Measurements from ENCODE around the gene DLG2. TPM values are rescaled to one million over a fixed set of nuclear protein-coding genes. Genes with fewer than 3 reads are reported as not detected.

DLG2 gene
- total and polyA plus RNA-seq, 9 of the 15 experiments (the other 6 are each of a cell fraction or from before 2014, with no cell fraction given) = 0.52 to 1.6 (median 0.95) TPM

- TF ChIP-seq IRF1 (CRISPR knock-in tag; IDR thresholded peaks at IDR 0.05; ENCODE audit: borderline replicate concordance) = no peak
- no peak for TF ChIP-seq MED1 (CRISPR knock-in tag; IDR thresholded peaks at IDR 0.05; ENCODE audit: borderline replicate concordance)
- no peak for TF ChIP-seq NCOA2 (IDR thresholded peaks at IDR 0.05; ENCODE audit: partially characterized antibody in 2 of 2)
- no peak for TF ChIP-seq IFI16 (CRISPR knock-in tag; IDR thresholded peaks at IDR 0.05)
- no peak for TF ChIP-seq RREB1 (CRISPR knock-in tag; IDR thresholded peaks at IDR 0.05)
- no peak for TF ChIP-seq PHB (CRISPR knock-in tag; IDR thresholded peaks at IDR 0.05)
- no peak for TF ChIP-seq MEF2A (IDR thresholded peaks at IDR 0.05; ENCODE audit: control insufficient read depth, low read depth, low read length)
- no peak for TF ChIP-seq ETS2 (tag; IDR thresholded peaks at IDR 0.05; ENCODE audit: borderline replicate concordance, poor library complexity, severe bottlenecking)
- no peak for TF ChIP-seq SIX5 (IDR thresholded peaks at IDR 0.05; ENCODE audit: borderline replicate concordance in 1 of 2, insufficient read depth in 1 of 2, low read depth in 1 of 2, low read length in 2 of 2)
- no peak for TF ChIP-seq ZSCAN32 (CRISPR knock-in tag; IDR thresholded peaks at IDR 0.05)
- TF ChIP-seq CBFA2T3 (IDR thresholded peaks at IDR 0.05) = peak; percentile 7; the same call in 1 of the 2 replicates
- TF ChIP-seq IRF9 (tag; IDR thresholded peaks at IDR 0.05) = no peak
- no peak for TF ChIP-seq PTRF (tag; IDR thresholded peaks at IDR 0.05)
- TF ChIP-seq ARID3A (IDR thresholded peaks at IDR 0.05; ENCODE audit: borderline replicate concordance, low read depth, low read length) = 0 out of 2 replicates have a peak, but pooled peaks have one; percentile 42
- no peak for TF ChIP-seq ZNF445 (CRISPR knock-in tag; IDR thresholded peaks at IDR 0.05; ENCODE audit: low read depth)
- peak; percentile 94 for TF ChIP-seq PHF20 (IDR thresholded peaks at IDR 0.05; ENCODE audit: partially characterized antibody)
- peak; percentile 96 for TF ChIP-seq POLR2A (conservative IDR thresholded peaks at IDR 0.05)
Measured at GRCh38 chr11:85647604-85648299, 20.6 kb upstream of the DLG2 start, which contains the start of gene TMEM126A (continued).

All from K562 (cell line).